ENCODE data around the gene GSTM3. TPM values are rescaled to one million over a fixed set of nuclear protein-coding genes. Genes with fewer than 3 reads are reported as not detected.

GSTM3 gene
- total RNA-seq, 1 experiment from 2014 or later = 10.6 TPM

DNA sequence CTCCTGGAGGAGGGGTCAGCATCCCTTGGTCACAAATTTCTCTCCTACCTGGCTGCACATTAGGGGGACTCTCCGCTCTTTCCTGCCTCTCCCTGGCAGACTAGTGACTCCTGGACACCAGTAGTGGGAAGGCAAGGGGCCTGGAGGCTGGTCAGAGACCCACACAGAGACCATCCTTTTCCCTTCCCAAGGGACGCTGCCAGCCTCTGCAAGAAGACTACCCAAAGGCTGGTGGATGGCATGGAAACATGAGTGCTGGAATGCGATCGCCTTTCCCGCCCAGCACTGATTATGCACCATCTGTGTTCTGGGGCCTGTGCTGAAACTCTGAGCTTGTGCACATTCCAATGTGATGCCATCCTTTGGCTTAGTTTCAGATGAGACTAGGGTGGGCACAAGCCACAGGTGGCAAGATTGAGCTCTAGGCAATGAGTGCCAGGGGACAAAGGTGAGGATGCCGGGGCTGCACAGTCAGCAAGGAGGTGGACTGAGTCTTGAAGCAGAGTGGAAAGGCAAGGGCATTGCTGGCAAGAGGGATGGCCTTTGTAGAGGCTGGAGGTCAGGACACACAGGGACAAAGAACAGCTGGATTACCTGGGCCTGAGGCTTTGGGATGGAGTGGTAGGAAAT, 35.5 kb upstream of the GSTM3 start:
- Mint-ChIP-seq H3K27me3 (ENCODE audit: insufficient read depth, unreplicated experiment) (no peaks in the 10 kb centered on the region), H3K4me3 (ENCODE audit: unreplicated experiment) (no peak overlapping the region), H3K9me3 (ENCODE audit: unreplicated experiment) (no peaks in the 10 kb centered on the region), H3K4me1 (ENCODE audit: low read depth, unreplicated experiment) (no peaks in the 10 kb centered on the region), H3K27ac (ENCODE audit: unreplicated experiment) (no peak overlapping the region), H3K36me3 (ENCODE audit: insufficient read depth, unreplicated experiment) (peaks cover 10% of the 10 kb centered on the region)
- intact Hi-C loops (cut with micrococcal nuclease; ENCODE audit: unreplicated experiment) = loop anchor here (2.0 to 10.0 kb wide), 2 partner anchors 138 to 234 kb away; partner anchors contain the start of gene CSF1
- ChIA-PET POLR2A (no interaction called here), CTCF (interaction anchor here (0.6 to 5.6 kb wide), 9 partner anchors 13 to 235 kb away, joined by 3 to 54 read pairs (median 3); partner anchors contain the start of gene AHCYL1)
- H3K9me3 ChIP-seq = 0 out of 2 replicates have a peak, but pooled peaks cover 3% of the 10 kb centered on the region
- no peak overlapping the region for H3K4me3 ChIP-seq (ENCODE audit: low read depth, low read length)
- no peaks in the 10 kb centered on the region for H3K27me3 ChIP-seq (replicated peaks; ENCODE audit: control insufficient read depth, insufficient read depth, low read length)
- H3K4me1 ChIP-seq = no peaks in the 10 kb centered on the region; the same call in 1 of the 2 replicates
- DNase-seq = no peak
- BruUV-seq (replicated peaks) = no TSS peak
- TF ChIP-seq, protein P1, sequence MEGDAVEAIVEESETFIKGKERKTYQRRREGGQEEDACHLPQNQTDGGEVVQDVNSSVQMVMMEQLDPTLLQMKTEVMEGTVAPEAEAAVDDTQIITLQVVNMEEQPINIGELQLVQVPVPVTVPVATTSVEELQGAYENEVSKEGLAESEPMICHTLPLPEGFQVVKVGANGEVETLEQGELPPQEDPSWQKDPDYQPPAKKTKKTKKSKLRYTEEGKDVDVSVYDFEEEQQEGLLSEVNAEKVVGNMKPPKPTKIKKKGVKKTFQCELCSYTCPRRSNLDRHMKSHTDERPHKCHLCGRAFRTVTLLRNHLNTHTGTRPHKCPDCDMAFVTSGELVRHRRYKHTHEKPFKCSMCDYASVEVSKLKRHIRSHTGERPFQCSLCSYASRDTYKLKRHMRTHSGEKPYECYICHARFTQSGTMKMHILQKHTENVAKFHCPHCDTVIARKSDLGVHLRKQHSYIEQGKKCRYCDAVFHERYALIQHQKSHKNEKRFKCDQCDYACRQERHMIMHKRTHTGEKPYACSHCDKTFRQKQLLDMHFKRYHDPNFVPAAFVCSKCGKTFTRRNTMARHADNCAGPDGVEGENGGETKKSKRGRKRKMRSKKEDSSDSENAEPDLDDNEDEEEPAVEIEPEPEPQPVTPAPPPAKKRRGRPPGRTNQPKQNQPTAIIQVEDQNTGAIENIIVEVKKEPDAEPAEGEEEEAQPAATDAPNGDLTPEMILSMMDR (IDR thresholded peaks at IDR 0.05; ENCODE audit: insufficient read depth in 1 of 2, low read depth in 1 of 2, low read length in 1 of 2, severe bottlenecking in 1 of 2, unreplicated experiment in 1 of 2) = no peak
- H3K36me3 ChIP-seq (ENCODE audit: control insufficient read depth, insufficient read depth, low read length) = no peaks in the 10 kb centered on the region

DNA sequence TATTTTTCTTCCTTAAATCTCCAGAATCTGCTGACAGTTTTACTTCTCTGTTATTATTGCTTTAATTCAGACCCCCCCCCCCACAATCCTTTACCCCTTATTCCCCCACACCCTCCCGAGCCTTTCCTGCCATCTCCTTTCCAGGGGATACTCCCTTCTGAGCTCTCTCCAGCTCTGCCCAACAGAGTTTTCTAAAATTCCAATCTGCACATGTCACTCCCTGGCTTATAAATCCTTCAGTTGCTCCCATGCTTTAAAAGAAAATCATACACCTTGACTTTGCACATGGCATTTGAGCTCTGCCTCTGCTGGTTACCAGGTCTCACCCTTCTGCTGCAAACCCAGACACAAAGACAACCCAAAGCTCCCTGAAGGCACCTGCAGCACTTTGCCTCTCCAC, 34.6 kb upstream of the GSTM3 start:
- Histone ChIP-seq H3K9me3 (no peaks in the 10 kb centered on the region), H3K4me3 (ENCODE audit: low read depth, low read length) (no peak overlapping the region), H3K27me3 (replicated peaks; ENCODE audit: control insufficient read depth, insufficient read depth, low read length) (no peaks in the 10 kb centered on the region), H3K4me1 (no peaks in the 10 kb centered on the region; the same call in 1 of the 2 replicates), H3K36me3 (ENCODE audit: control insufficient read depth, insufficient read depth, low read length) (no peaks in the 10 kb centered on the region)
- no peak for DNase-seq
- no TSS peak for BruUV-seq (replicated peaks)
- Mint-ChIP-seq H3K27me3 (ENCODE audit: insufficient read depth, unreplicated experiment) (no peaks in the 10 kb centered on the region), H3K4me1 (ENCODE audit: low read depth, unreplicated experiment) (no peaks in the 10 kb centered on the region), H3K9me3 (ENCODE audit: unreplicated experiment) (no peaks in the 10 kb centered on the region), H3K4me3 (ENCODE audit: unreplicated experiment) (no peak overlapping the region), H3K36me3 (ENCODE audit: insufficient read depth, unreplicated experiment) (peaks cover 10% of the 10 kb centered on the region), H3K27ac (ENCODE audit: unreplicated experiment) (no peak overlapping the region)
- TF ChIP-seq, protein P1 (IDR thresholded peaks at IDR 0.05; ENCODE audit: insufficient read depth in 1 of 2, low read depth in 1 of 2, low read length in 1 of 2, severe bottlenecking in 1 of 2, unreplicated experiment in 1 of 2) = no peak
- POLR2A ChIA-PET = no interaction called here
- intact Hi-C loops (cut with micrococcal nuclease; ENCODE audit: unreplicated experiment) = loop anchor here (10.0 kb wide), 1 partner anchor 139 kb away; the partner anchor contains the start of gene CSF1
- CTCF ChIA-PET = interaction anchor here (0.5 to 5.6 kb wide), 5 partner anchors 14 to 229 kb away, joined by 4 to 54 read pairs (median 5); partner anchors contain the start of gene AHCYL1

- ChIA-PET POLR2A (no interaction called here), CTCF (interaction anchor here (0.6 to 5.6 kb wide), 7 partner anchors 49 to 237 kb away, joined by 3 to 54 read pairs (median 4); partner anchors contain the start of gene AHCYL1)
- no peak overlapping the region for H3K27ac Mint-ChIP-seq (ENCODE audit: unreplicated experiment)
- H3K4me1 Mint-ChIP-seq (ENCODE audit: low read depth, unreplicated experiment) = no peaks in the 10 kb centered on the region
- no peaks in the 10 kb centered on the region for H3K27me3 Mint-ChIP-seq (ENCODE audit: insufficient read depth, unreplicated experiment)
- no peaks in the 10 kb centered on the region; the same call in 1 of the 2 replicates for H3K4me1 ChIP-seq
- no TSS peak for BruUV-seq (replicated peaks)
- intact Hi-C loops (cut with micrococcal nuclease; ENCODE audit: unreplicated experiment) = loop anchor here (1.0 to 10.0 kb wide), 6 partner anchors 42 to 228 kb away; partner anchors contain the start of genes CSF1 and GSTM4
- DNase-seq = no peak
- peaks cover 10% of the 10 kb centered on the region for H3K36me3 Mint-ChIP-seq (ENCODE audit: insufficient read depth, unreplicated experiment)
- no peak overlapping the region for H3K4me3 ChIP-seq (ENCODE audit: low read depth, low read length)
- no peak overlapping the region for H3K4me3 Mint-ChIP-seq (ENCODE audit: unreplicated experiment)
- H3K9me3 Mint-ChIP-seq (ENCODE audit: unreplicated experiment) = no peaks in the 10 kb centered on the region
- H3K9me3 ChIP-seq = no peaks in the 10 kb centered on the region
- no peaks in the 10 kb centered on the region for H3K27me3 ChIP-seq (replicated peaks; ENCODE audit: control insufficient read depth, insufficient read depth, low read length)
- H3K36me3 ChIP-seq (ENCODE audit: control insufficient read depth, insufficient read depth, low read length) = no peaks in the 10 kb centered on the region
- TF ChIP-seq, protein P1 (IDR thresholded peaks at IDR 0.05; ENCODE audit: insufficient read depth in 1 of 2, low read depth in 1 of 2, low read length in 1 of 2, severe bottlenecking in 1 of 2, unreplicated experiment in 1 of 2) = no peak
Observed at GRCh38 chr1:109773900-109774485, 33.2 kb upstream of the GSTM3 start.
